Lower leg skin (tissue), 4 donors: ENCODE results near the gene FGFBP2. TPM values are rescaled to one million over a fixed set of nuclear protein-coding genes. Genes with fewer than 3 reads are reported as not detected.

ENCODE experiments used
- DNase-seq, 2 donors: peaks; one replicate each; pipeline ENCODE4 v3.0.0-alpha.2; 2019; ENCODE audit warnings: low spot score in 2 of 2
- H3K4me3 ChIP-seq: fragments of 200-600 bp; sonication (generic); 2 replicates; pipeline ENCODE4 v1.5.1; 2017; ENCODE audit warnings: mild to moderate bottlenecking, low read depth; ENCODE audit not compliant: poor library complexity, severe bottlenecking
- CTCF ChIP-seq, 3 donors: fragments of 450-650 bp; IDR thresholded peaks; one replicate each; pipeline ENCODE4 v1.5.1; 2016; ENCODE audit warnings: antibody characterized with exemption in 3 of 3, mild to moderate bottlenecking in 3 of 3, moderate library complexity in 2 of 3
- POLR2A ChIP-seq, 2 donors: fragments of 450-650 bp; IDR thresholded peaks; one replicate each; pipeline ENCODE4 v1.6.1; 2016 to 2017; ENCODE audit warnings: antibody characterized with exemption in 2 of 2, mild to moderate bottlenecking in 1 of 2, moderate library complexity in 1 of 2
- WGBS, 2 donors: methylation state at CpG; one replicate each; pipeline ENCODE4 v1.1.5; 2018; 5-methylcytosine and 5-hydroxymethylcytosine counted together
- intact Hi-C: fragments of 100-400 bp; cut with DNase I; formaldehyde crosslinking; loops from one replicate; pipeline ENCODE4 v1.15.0; 2023; ENCODE audit warnings: low total_unique reads
- total RNA-seq, 4 donors: library from RNA; depleted of rRNA; stranded (reverse); fragments of >200 nt; gene quantifications; one replicate each; pipeline ENCODE4 v1.1.0, GENCODE V29; 2016

Gene FGFBP2
- total RNA-seq, 4 donors from 2014 or later: 2.3 to 29.0 (median 8.3) TPM

DNA sequence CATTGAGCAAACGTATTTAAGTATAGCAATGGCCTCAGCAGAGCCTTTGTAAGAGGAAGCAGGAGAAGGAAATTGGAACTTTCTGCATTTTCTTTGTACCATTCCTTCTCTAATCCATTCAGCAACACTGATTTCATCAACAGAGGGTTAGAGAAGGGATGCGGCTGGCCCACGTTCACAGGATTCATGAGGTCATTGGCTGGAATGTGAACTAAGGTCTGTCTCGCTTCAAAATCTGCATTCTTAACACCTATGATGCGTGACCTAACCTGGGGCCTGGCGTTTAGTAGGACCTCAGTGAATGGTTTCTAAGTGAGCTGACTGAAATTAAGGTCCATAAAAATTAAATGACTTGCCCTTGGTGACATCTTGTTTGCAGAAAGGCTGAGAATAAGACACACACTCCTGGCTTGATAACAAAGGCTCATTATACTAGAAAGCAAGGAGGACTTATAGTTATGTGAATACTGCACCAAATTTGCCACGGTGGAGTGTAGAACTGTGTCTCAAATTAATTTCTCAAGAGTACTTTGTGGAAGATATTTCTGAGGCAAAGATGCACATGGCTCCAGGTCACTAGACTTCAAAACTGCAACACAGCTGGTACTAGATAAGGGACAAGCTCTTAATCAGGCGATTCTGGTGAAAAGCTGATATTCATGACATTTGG is 49.9 kb downstream of the FGFBP2 start:
- intact Hi-C loops: no loop called here
- DNase-seq: no peak
- TF ChIP-seq POLR2A (IDR thresholded peaks at IDR 0.05): no peak
- no peak for TF ChIP-seq CTCF (IDR thresholded peaks at IDR 0.05)
- no peak overlapping the region for H3K4me3 ChIP-seq
- WGBS, 2 donors: 63 to 70% methylated on average over 8 of the region's 8 CpGs

DNA sequence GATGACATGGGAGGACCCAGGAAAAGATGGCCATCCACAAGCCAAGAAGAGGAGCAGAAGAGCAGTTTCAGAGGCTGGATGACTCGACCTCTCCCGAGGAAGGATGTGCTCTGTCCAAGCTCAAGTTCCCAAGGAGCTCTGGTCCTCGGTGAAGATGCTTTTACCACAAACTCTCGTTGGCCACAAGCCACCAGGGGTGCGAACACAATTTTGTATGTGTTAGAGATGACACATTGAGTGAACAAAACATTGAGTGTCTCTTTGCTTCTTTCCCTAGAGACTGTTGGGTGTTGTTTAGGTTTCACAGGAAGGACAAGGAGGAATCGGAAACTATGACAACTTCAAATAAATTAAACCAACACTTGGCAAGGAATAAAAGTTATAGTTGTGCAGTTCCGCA is 50.7 kb downstream of the FGFBP2 start:
- no peak overlapping the region for H3K4me3 ChIP-seq
- TF ChIP-seq POLR2A (IDR thresholded peaks at IDR 0.05) (no peak), CTCF (IDR thresholded peaks at IDR 0.05) (no peak)
- peak in 1 of 2 donors; percentile 70 for DNase-seq
- intact Hi-C loops: no loop called here
- WGBS, 2 donors: 42 to 57% methylated on average over 7 of the region's 7 CpGs

Other genes starting within 250 kb of the FGFBP2 start
- 1 to 10 TPM in 1 of 4 donors, under 1 TPM in 3; 0.08 to 1.1 (median 0.21) TPM for gene CD38, start 184.8 kb downstream of the FGFBP2 start, total RNA-seq
- gene FGFBP1, start 24.4 kb downstream of the FGFBP2 start, total RNA-seq: 100 to 1,000 TPM in 2 of 4 donors, 10 to 100 TPM in 2; 42.3 to 141 (median 78.5) TPM
- gene PROM1, start 120.8 kb upstream of the FGFBP2 start, total RNA-seq: 1 to 10 TPM; 1.3 to 7.6 (median 2.9) TPM